SK-N-SH treated with all-trans-retinoic acid at 6 μM for 48 hours (cell line): ENCODE measurements around the gene TEX2.

Experiments used
- ARNTL ChIP-seq: fragments of 450-650 bp; formaldehyde crosslinking; IDR thresholded peaks from 2 replicates; pipeline ENCODE4 v1.5.0; 2020; ENCODE audit warnings: low read depth, mild to moderate bottlenecking, moderate library complexity, borderline replicate concordance
- CSDC2 ChIP-seq: fragments of 250-450 bp; sonication (Bioruptor Pico); IDR thresholded peaks from 2 replicates; pipeline ENCODE4 v1.5.0; 2020; ENCODE audit warnings: mild to moderate bottlenecking, moderate library complexity
- ESRRG ChIP-seq: fragments of 250-450 bp; sonication (Bioruptor Pico); IDR thresholded peaks from 2 replicates; pipeline ENCODE4 v1.6.1; 2021; ENCODE audit warnings: mild to moderate bottlenecking
- PATZ1 ChIP-seq: fragments of 250-450 bp; sonication (Bioruptor Pico); IDR thresholded peaks from 2 replicates; pipeline ENCODE4 v1.8.0; 2020; ENCODE audit warnings: mild to moderate bottlenecking, moderate library complexity, borderline replicate concordance
- POU6F1 ChIP-seq: fragments of 250-450 bp; sonication (Bioruptor Pico); IDR thresholded peaks from 2 replicates; pipeline ENCODE4 v1.8.0; 2021; ENCODE audit warnings: low read depth, mild to moderate bottlenecking, moderate library complexity, borderline replicate concordance
- PPARA ChIP-seq: fragments of 250-450 bp; sonication (Bioruptor Pico); IDR thresholded peaks from 2 replicates; pipeline ENCODE4 v1.5.0; 2020; ENCODE audit warnings: mild to moderate bottlenecking, borderline replicate concordance
- RARB ChIP-seq: fragments of 250-450 bp; sonication (Bioruptor Pico); IDR thresholded peaks from 2 replicates; pipeline ENCODE4 v1.8.0; 2021; ENCODE audit warnings: mild to moderate bottlenecking, moderate library complexity
- SNAI2 ChIP-seq: fragments of 250-450 bp; sonication (Bioruptor Pico); IDR thresholded peaks from 2 replicates; pipeline ENCODE4 v1.5.0; 2020; ENCODE audit warnings: mild to moderate bottlenecking, moderate library complexity
- TOX ChIP-seq: fragments of 250-450 bp; sonication (Bioruptor Pico); IDR thresholded peaks from 2 replicates; pipeline ENCODE4 v1.8.0; 2021; ENCODE audit warnings: mild to moderate bottlenecking, moderate library complexity, borderline replicate concordance
- TSHZ2 ChIP-seq: fragments of 250-450 bp; sonication (Bioruptor Pico); IDR thresholded peaks from 2 replicates; pipeline ENCODE4 v1.5.0; 2020; ENCODE audit warnings: mild to moderate bottlenecking, moderate library complexity
- ZFP3 ChIP-seq: fragments of 250-450 bp; sonication (Bioruptor Pico); IDR thresholded peaks from 2 replicates; pipeline ENCODE4 v1.5.0; 2020; ENCODE audit warnings: mild to moderate bottlenecking, moderate library complexity
- ZFP30 ChIP-seq: fragments of 450-650 bp; formaldehyde crosslinking; IDR thresholded peaks from 2 replicates; pipeline ENCODE4 v1.5.0; 2022; ENCODE audit warnings: mild to moderate bottlenecking, moderate library complexity
- ZNF70 ChIP-seq: fragments of 450-650 bp; formaldehyde crosslinking; IDR thresholded peaks from 2 replicates; pipeline ENCODE4 v1.5.0; 2020; ENCODE audit warnings: mild to moderate bottlenecking, moderate library complexity

GRCh38 chr17:64164596-64165285, 98.3 kb downstream of the TEX2 start:
- TF ChIP-seq PPARA (no peak), ARNTL (CRISPR knock-in tag) (no peak), PATZ1 (CRISPR knock-in tag) (no peak), TOX (no peak), SNAI2 (CRISPR knock-in tag) (no peak), POU6F1 (no peak), ZFP3 (CRISPR knock-in tag) (no peak), ZNF70 (CRISPR knock-in tag) (no peak), ZFP30 (no peak), TSHZ2 (CRISPR knock-in tag) (peak; percentile 52; the same call in 1 of the 2 replicates), RARB (CRISPR knock-in tag) (no peak), ESRRG (CRISPR knock-in tag) (no peak), CSDC2 (CRISPR knock-in tag) (no peak)
